Neural progenitor cell (in vitro differentiated cells): ENCODE measurements around the gene KBTBD2. TPM values are rescaled to one million over a fixed set of nuclear protein-coding genes. Genes with fewer than 3 reads are reported as not detected.

Experiments used
- DNase-seq: peaks from one replicate; pipeline ENCODE4 v3.0.0-alpha.2; 2016; ENCODE audit warnings: low spot score
- H2AFZ ChIP-seq: fragments of 200-600 bp; sonication (generic); replicated peaks from 2 replicates; pipeline ENCODE4 v1.6.1; 2016; ENCODE audit warnings: antibody characterized with exemption
- H3F3A ChIP-seq: fragments of 200-600 bp; sonication (generic); 2 replicates; pipeline ENCODE4 v1.6.1; 2016; ENCODE audit warnings: antibody characterized with exemption, low read depth
- H3K27ac ChIP-seq: fragments of 200-600 bp; sonication (generic); 2 replicates; pipeline ENCODE4 v1.5.1; 2016; ENCODE audit warnings: mild to moderate bottlenecking
- H3K27me3 ChIP-seq: fragments of 200-600 bp; sonication (generic); 2 replicates; pipeline ENCODE4 v1.6.1; 2016; ENCODE audit warnings: mild to moderate bottlenecking, moderate library complexity
- H3K36me3 ChIP-seq: fragments of 200-600 bp; sonication (generic); 2 replicates; pipeline ENCODE4 v1.5.1; 2016
- H3K4me1 ChIP-seq: fragments of 200-600 bp; sonication (generic); 2 replicates; pipeline ENCODE4 v1.6.1; 2016; ENCODE audit warnings: mixed run types
- H3K4me2 ChIP-seq: fragments of 200-600 bp; sonication (generic); 2 replicates; pipeline ENCODE4 v1.6.1; 2016
- H3K4me3 ChIP-seq: fragments of 200-600 bp; sonication (generic); 2 replicates; pipeline ENCODE4 v1.5.1; 2016
- H3K79me2 ChIP-seq: fragments of 200-600 bp; sonication (generic); 2 replicates; pipeline ENCODE4 v1.6.1; 2016; ENCODE audit warnings: low read depth
- H3K9ac ChIP-seq: fragments of 200-600 bp; sonication (generic); 2 replicates; pipeline ENCODE4 v1.6.1; 2016
- H3K9me3 ChIP-seq: fragments of 200-600 bp; sonication (generic); 2 replicates; pipeline ENCODE4 v1.5.1; 2016; ENCODE audit warnings: low read depth
- H4K20me1 ChIP-seq: fragments of 200-600 bp; sonication (generic); 2 replicates; pipeline ENCODE4 v1.6.1; 2016; ENCODE audit warnings: low read depth
- H3K27ac Mint-ChIP-seq: 3 replicates; pipeline ENCODE4 v1.8.0; 2021; ENCODE audit warnings: mixed read lengths
- H3K27me3 Mint-ChIP-seq: 2 replicates; pipeline ENCODE4 v1.8.0; 2022; ENCODE audit warnings: low read depth, mild to moderate bottlenecking, inconsistent platforms, moderate library complexity, mixed read lengths; ENCODE audit not compliant: insufficient read depth
- H3K36me3 Mint-ChIP-seq: 3 replicates; pipeline ENCODE4 v1.8.0; 2021; ENCODE audit warnings: mixed read lengths
- H3K4me1 Mint-ChIP-seq: 3 replicates; pipeline ENCODE4 v1.8.0; 2021; ENCODE audit warnings: mixed read lengths
- H3K4me3 Mint-ChIP-seq: 3 replicates; pipeline ENCODE4 v1.8.0; 2021; ENCODE audit warnings: mild to moderate bottlenecking, moderate library complexity, mixed read lengths
- H3K9me3 Mint-ChIP-seq: 3 replicates; pipeline ENCODE4 v1.8.0; 2020; ENCODE audit warnings: mixed read lengths
- EZH2 ChIP-seq: fragments of 200-600 bp; sonication (generic); IDR thresholded peaks from 2 replicates; pipeline ENCODE4 v1.6.1; 2017; ENCODE audit warnings: antibody characterized with exemption, mild to moderate bottlenecking, moderate library complexity
- EZH2phosphoT487 ChIP-seq: fragments of 200-600 bp; sonication (generic); IDR thresholded peaks from 2 replicates; pipeline ENCODE4 v1.6.1; 2017; ENCODE audit warnings: antibody characterized with exemption
- total RNA-seq: library from RNA; depleted of rRNA; stranded (reverse); fragments of >200 nt; gene quantifications from 2 replicates; pipeline ENCODE4 v1.2.3, GENCODE V29; 2015; ENCODE audit warnings: low replicate concordance
- TF ChIP-seq, protein P1 (sequence below): fragments of 200-600 bp; sonication (generic); IDR thresholded peaks from 2 replicates; pipeline ENCODE4 v1.5.1; 2017; ENCODE audit warnings: antibody characterized with exemption, mild to moderate bottlenecking

KBTBD2 gene
- total RNA-seq, 1 donor from 2014 or later = 45.5 TPM

DNA sequence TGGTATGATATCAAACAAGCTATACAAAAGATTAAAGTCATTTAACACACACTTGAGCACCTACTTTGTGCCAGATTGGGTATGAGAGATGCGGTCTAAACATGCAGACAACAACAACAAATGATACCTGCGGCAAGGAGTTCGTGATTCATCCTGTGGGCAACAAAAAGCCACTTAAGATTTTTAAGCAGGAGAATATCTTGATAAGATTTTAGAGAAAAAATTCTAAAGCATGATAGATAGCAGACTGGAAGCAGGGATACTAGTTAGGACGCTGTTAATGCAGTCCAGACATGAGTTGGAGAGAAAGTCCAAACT lies 1.6 kb upstream of the KBTBD2 start:
- peak overlapping the region; percentile 96 for H3K4me3 ChIP-seq
- Mint-ChIP-seq H3K27ac (peak overlapping the region; percentile 99), H3K36me3 (no peaks in the 10 kb centered on the region), H3K4me1 (peaks cover 42% of the 10 kb centered on the region), H3K27me3 (peaks cover 8% of the 10 kb centered on the region), H3K4me3 (peak overlapping the region; percentile 91), H3K9me3 (no peaks in the 10 kb centered on the region)
- H3K36me3 ChIP-seq = no peaks in the 10 kb centered on the region
- H3F3A ChIP-seq = peaks cover 25% of the 10 kb centered on the region
- peak overlapping the region; percentile 69 for H2AFZ ChIP-seq
- H3K9ac ChIP-seq = no peak overlapping the region
- peaks cover 14% of the 10 kb centered on the region for H3K4me1 ChIP-seq
- peaks cover 28% of the 10 kb centered on the region for H3K79me2 ChIP-seq
- peak overlapping the region; percentile 81 for H3K4me2 ChIP-seq
- H3K27ac ChIP-seq = no peak overlapping the region
- H4K20me1 ChIP-seq = peaks cover 27% of the 10 kb centered on the region
- no peaks in the 10 kb centered on the region for H3K9me3 ChIP-seq
- peaks cover 19% of the 10 kb centered on the region for H3K27me3 ChIP-seq
- TF ChIP-seq EZH2phosphoT487 (no peak), EZH2 (no peak)
- TF ChIP-seq, protein P1, sequence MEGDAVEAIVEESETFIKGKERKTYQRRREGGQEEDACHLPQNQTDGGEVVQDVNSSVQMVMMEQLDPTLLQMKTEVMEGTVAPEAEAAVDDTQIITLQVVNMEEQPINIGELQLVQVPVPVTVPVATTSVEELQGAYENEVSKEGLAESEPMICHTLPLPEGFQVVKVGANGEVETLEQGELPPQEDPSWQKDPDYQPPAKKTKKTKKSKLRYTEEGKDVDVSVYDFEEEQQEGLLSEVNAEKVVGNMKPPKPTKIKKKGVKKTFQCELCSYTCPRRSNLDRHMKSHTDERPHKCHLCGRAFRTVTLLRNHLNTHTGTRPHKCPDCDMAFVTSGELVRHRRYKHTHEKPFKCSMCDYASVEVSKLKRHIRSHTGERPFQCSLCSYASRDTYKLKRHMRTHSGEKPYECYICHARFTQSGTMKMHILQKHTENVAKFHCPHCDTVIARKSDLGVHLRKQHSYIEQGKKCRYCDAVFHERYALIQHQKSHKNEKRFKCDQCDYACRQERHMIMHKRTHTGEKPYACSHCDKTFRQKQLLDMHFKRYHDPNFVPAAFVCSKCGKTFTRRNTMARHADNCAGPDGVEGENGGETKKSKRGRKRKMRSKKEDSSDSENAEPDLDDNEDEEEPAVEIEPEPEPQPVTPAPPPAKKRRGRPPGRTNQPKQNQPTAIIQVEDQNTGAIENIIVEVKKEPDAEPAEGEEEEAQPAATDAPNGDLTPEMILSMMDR = no peak
- no peak for DNase-seq

GRCh38 chr7:32892521-32893206 lies 1.1 kb upstream of the KBTBD2 start:
- H3K4me1 Mint-ChIP-seq = peaks cover 46% of the 10 kb centered on the region
- H3K9me3 Mint-ChIP-seq = no peaks in the 10 kb centered on the region

DNA sequence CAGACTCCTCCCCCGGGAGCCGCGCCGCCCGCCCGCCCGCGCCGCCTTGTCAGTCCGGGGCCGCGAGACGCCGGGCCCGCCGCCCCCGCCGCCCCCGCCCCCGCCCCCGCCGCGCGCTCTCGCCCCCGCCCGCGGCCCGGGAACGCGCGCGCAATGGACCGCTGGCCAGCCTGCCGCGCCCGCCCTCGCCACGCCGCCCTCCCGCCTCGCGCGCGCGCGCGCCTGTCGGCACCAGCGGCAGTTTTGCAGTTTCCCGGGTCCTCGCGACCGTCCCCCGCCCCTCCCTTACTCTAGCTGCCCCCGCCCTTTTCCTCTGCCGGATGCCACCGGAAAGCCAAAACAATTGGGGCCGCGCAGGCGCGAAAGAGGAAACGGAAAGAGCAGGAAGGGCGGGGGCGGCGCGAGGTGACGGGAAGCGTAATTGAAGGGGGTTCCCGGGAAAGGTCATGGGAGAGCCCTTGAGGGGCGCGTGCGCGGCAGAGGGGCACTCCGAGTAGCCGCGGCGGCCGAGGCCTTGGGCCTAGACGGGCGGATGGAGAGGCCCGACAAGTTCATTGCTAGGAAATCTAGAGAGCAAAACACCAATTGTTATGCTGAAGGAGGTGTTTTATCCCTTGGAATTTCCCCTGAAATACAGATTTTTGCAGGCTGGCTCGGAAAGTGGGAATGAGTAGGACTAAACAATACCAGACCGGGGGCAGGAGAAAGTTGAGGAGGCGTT lies 400 bp upstream of the KBTBD2 start:
- peak overlapping the region; percentile 69 for H2AFZ ChIP-seq
- DNase-seq = peak; percentile 97
- H3K4me3 ChIP-seq = peak overlapping the region; percentile 96
- H3K27me3 Mint-ChIP-seq = peaks cover 8% of the 10 kb centered on the region
- TF ChIP-seq, protein P1 = no peak
- TF ChIP-seq EZH2 (no peak), EZH2phosphoT487 (no peak)
- no peaks in the 10 kb centered on the region for H3K9me3 ChIP-seq
- H3K4me1 ChIP-seq = peaks cover 14% of the 10 kb centered on the region
- peaks cover 8% of the 10 kb centered on the region for H3K27me3 ChIP-seq
- H3K36me3 Mint-ChIP-seq = no peaks in the 10 kb centered on the region
- peak overlapping the region; percentile 98 for H3K27ac ChIP-seq
- H3K36me3 ChIP-seq = no peaks in the 10 kb centered on the region
- peaks cover 25% of the 10 kb centered on the region for H3F3A ChIP-seq
- no peaks in the 10 kb centered on the region for H3K9me3 Mint-ChIP-seq
- H3K27ac Mint-ChIP-seq = peak overlapping the region; percentile 99
- H3K9ac ChIP-seq = peak overlapping the region; percentile 15
- peak overlapping the region; percentile 91 for H3K4me3 Mint-ChIP-seq
- H3K4me2 ChIP-seq = peak overlapping the region; percentile 81
- H3K4me1 Mint-ChIP-seq = peaks cover 52% of the 10 kb centered on the region
- H4K20me1 ChIP-seq = peaks cover 39% of the 10 kb centered on the region
- H3K79me2 ChIP-seq = peaks cover 40% of the 10 kb centered on the region

More at GRCh38 chr7:32892521-32893206, 1.1 kb upstream of the KBTBD2 start:
- Mint-ChIP-seq H3K4me3 (peak overlapping the region; percentile 91), H3K36me3 (no peaks in the 10 kb centered on the region), H3K27ac (peak overlapping the region; percentile 99), H3K27me3 (peaks cover 8% of the 10 kb centered on the region)
- peak overlapping the region; percentile 96 for H3K4me3 ChIP-seq
- peak overlapping the region; percentile 81 for H3K4me2 ChIP-seq
- peaks cover 25% of the 10 kb centered on the region for H3F3A ChIP-seq
- peak overlapping the region; percentile 72 for H3K27ac ChIP-seq
- peaks cover 14% of the 10 kb centered on the region for H3K4me1 ChIP-seq
- H4K20me1 ChIP-seq = peaks cover 32% of the 10 kb centered on the region
- H3K9me3 ChIP-seq = no peaks in the 10 kb centered on the region
- peaks cover 14% of the 10 kb centered on the region for H3K27me3 ChIP-seq
- no peaks in the 10 kb centered on the region for H3K36me3 ChIP-seq
- peak overlapping the region; percentile 15 for H3K9ac ChIP-seq
- peak overlapping the region; percentile 69 for H2AFZ ChIP-seq
- DNase-seq = peak; percentile 69
- H3K79me2 ChIP-seq = peaks cover 33% of the 10 kb centered on the region
- no peak for TF ChIP-seq EZH2phosphoT487
- TF ChIP-seq, protein P1 = no peak
- no peak for TF ChIP-seq EZH2
